Loucy (cell line): ENCODE results near the gene ZNF688.

Experiments used
- H2AFZ ChIP-seq: fragments of 200-600 bp; sonication (generic); 2 replicates; pipeline ENCODE4 v1.6.0; 2016; ENCODE audit warnings: antibody characterized with exemption, mild to moderate bottlenecking, low read length, moderate library complexity
- H3F3A ChIP-seq: fragments of 200-600 bp; 2 replicates; pipeline ENCODE4 v1.6.0; 2016; ENCODE audit warnings: antibody characterized with exemption, low read depth, mild to moderate bottlenecking
- H3K27me3 ChIP-seq: fragments of 200-600 bp; sonication (generic); 2 replicates; pipeline ENCODE4 v1.6.1; 2014; ENCODE audit warnings: low read length, mild to moderate bottlenecking; ENCODE audit not compliant: insufficient read depth, poor library complexity, severe bottlenecking
- H3K36me3 ChIP-seq: fragments of 200-600 bp; sonication (generic); 2 replicates; pipeline ENCODE4 v1.6.1; 2016; ENCODE audit warnings: low read length; ENCODE audit not compliant: insufficient read depth
- H3K4me1 ChIP-seq: fragments of 200-600 bp; sonication (generic); 2 replicates; pipeline ENCODE4 v1.5.1; 2014; ENCODE audit warnings: low read length, mild to moderate bottlenecking; ENCODE audit not compliant: insufficient read depth, poor library complexity, severe bottlenecking
- H3K4me2 ChIP-seq: fragments of 200-600 bp; sonication (generic); 2 replicates; pipeline ENCODE4 v1.6.0; 2014; ENCODE audit warnings: antibody characterized with exemption, low read length, low read depth, mild to moderate bottlenecking; ENCODE audit not compliant: poor library complexity, severe bottlenecking
- H3K4me3 ChIP-seq: fragments of 200-600 bp; sonication (generic); 2 replicates; pipeline ENCODE4 v1.5.1; 2014; ENCODE audit warnings: low read length, mild to moderate bottlenecking, mixed read lengths; ENCODE audit not compliant: poor library complexity, severe bottlenecking
- H3K79me2 ChIP-seq: fragments of 200-600 bp; sonication (generic); 2 replicates; pipeline ENCODE4 v1.6.1; 2014; ENCODE audit warnings: low read length; ENCODE audit not compliant: insufficient read depth
- H3K9ac ChIP-seq: fragments of 200-600 bp; sonication (generic); 2 replicates; pipeline ENCODE4 v1.6.0; 2014; ENCODE audit warnings: mild to moderate bottlenecking, low read depth, low read length, moderate library complexity; ENCODE audit not compliant: poor library complexity, severe bottlenecking
- H3K9me2 ChIP-seq: fragments of 200-600 bp; sonication (generic); replicated peaks from 2 replicates; pipeline ENCODE4 v1.6.1; 2016; ENCODE audit warnings: low read depth, low read length, mixed read lengths
- H3K9me3 ChIP-seq: fragments of 200-600 bp; sonication (generic); 2 replicates; pipeline ENCODE4 v1.6.1; 2014; ENCODE audit warnings: mild to moderate bottlenecking, antibody characterized with exemption, low read length, low read depth; ENCODE audit not compliant: insufficient read depth
- H4K20me1 ChIP-seq: fragments of 200-600 bp; sonication (generic); 2 replicates; pipeline ENCODE4 v1.6.0; 2014; ENCODE audit warnings: antibody characterized with exemption, low read length, mild to moderate bottlenecking; ENCODE audit not compliant: insufficient read depth, poor library complexity, severe bottlenecking
- CTCF ChIP-seq: fragments of 200-600 bp; sonication (generic); conservative IDR thresholded peaks from 2 replicates; pipeline ENCODE4 v1.5.1; 2014; ENCODE audit warnings: mild to moderate bottlenecking, antibody characterized with exemption, low read length
- EZH2phosphoT487 ChIP-seq: fragments of 200-600 bp; IDR thresholded peaks from 2 replicates; pipeline ENCODE4 v1.6.1; 2018; ENCODE audit warnings: antibody characterized with exemption, mild to moderate bottlenecking, moderate library complexity, borderline replicate concordance

ZNF688 gene

DNA sequence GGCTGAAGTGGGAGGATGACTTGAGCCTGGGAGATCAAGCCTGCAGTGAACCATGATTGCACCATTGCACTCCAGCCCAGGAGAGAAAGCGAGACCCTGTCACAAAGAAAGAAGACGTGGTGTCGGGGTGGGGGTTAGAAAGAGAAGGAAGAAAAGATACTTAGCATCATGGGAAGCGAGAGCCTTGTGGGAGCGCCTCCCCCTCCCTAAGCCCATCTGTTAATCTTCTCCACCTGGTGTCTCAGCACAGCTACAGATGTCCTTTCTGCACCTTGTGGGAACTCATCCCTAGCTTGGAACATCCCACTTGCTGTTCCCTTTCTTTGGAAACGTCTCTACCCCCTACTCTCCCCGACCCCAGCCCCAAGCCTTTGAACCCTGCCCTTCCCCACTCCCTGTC is 6.0 kb downstream of the ZNF688 start:
- H3K4me1 ChIP-seq, result peaks cover 16% of the 10 kb centered on the region
- no peak overlapping the region for H2AFZ ChIP-seq
- no peaks in the 10 kb centered on the region for H4K20me1 ChIP-seq
- H3K36me3 ChIP-seq, result no peaks in the 10 kb centered on the region
- H3K4me3 ChIP-seq, result no peak overlapping the region
- H3K4me2 ChIP-seq, result no peak overlapping the region
- no peaks in the 10 kb centered on the region for H3K9me3 ChIP-seq
- peaks cover 9% of the 10 kb centered on the region for H3K79me2 ChIP-seq
- no peaks in the 10 kb centered on the region for H3K27me3 ChIP-seq
- H3K9ac ChIP-seq, result no peak overlapping the region
- TF ChIP-seq EZH2phosphoT487, result no peak
- no peak for TF ChIP-seq CTCF
- H3K9me2 ChIP-seq, result no peaks in the 10 kb centered on the region
- H3F3A ChIP-seq, result no peaks in the 10 kb centered on the region

DNA sequence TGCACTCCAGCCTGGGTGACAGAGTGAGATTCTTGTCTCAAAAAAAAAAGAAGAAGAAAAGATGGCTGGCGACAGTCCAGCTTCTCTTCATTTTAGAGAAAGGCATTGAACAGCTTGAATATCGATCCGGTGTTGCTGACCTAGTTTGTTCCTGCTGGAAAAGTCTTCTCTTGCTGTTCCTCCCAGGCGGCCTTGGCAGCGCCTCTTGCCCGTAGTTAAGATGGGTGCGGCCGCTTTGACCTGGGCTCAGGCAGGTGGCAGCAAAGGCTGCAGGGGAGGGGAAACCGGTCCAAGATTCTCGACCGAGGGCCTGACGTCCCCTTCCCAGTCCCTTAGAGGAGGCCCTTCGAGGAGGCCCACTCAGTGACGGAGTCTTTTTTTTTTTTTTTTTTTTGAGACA is 9.5 kb downstream of the ZNF688 start:
- H3K36me3 ChIP-seq, result no peaks in the 10 kb centered on the region
- peaks cover 9% of the 10 kb centered on the region for H3K4me1 ChIP-seq
- no peak overlapping the region for H3K4me2 ChIP-seq
- no peaks in the 10 kb centered on the region for H3K27me3 ChIP-seq
- no peak overlapping the region for H3K9ac ChIP-seq
- H4K20me1 ChIP-seq, result no peaks in the 10 kb centered on the region
- no peak overlapping the region for H3K4me3 ChIP-seq
- H2AFZ ChIP-seq, result no peak overlapping the region
- no peaks in the 10 kb centered on the region for H3K9me3 ChIP-seq
- H3F3A ChIP-seq, result no peaks in the 10 kb centered on the region
- no peak for TF ChIP-seq EZH2phosphoT487
- TF ChIP-seq CTCF, result no peak
- H3K9me2 ChIP-seq, result no peaks in the 10 kb centered on the region
- H3K79me2 ChIP-seq, result peaks cover 11% of the 10 kb centered on the region

DNA sequence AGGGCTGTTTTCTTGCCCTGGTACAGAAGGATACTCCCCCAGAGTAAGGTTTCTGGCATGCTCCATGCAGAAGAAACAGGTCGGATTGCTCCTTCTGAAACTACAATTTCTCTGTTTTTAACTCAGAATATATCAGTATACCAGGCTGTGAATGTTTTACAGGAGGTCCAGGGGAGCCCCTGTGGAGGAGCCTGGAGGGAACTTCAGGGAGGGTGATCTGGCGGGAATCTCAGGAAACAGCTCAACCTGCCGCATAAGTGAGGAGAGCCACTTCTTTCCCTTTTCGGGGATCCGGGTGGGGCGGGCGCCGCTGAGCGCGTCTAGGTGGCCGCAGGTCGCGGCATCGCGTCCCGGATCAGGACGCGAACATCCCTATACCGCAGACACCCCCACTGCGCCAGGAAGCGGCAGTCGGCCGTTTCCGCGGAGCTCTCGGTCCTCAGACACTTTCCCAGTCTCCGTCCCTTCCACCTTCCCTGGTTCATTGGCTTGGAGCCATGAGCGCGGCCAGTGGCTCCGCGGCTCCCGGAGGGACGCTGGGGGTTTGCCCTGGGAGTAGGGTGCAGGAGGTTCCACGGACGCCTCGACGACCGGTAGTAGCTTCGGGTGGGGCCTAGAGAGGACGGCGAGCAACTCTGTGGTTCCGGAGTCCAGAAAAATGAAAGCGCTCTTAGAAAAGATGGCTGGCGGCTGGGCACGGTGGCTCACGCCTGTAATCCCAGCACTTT is 10.3 kb downstream of the ZNF688 start:
- H3K4me1 ChIP-seq, result peaks cover 12% of the 10 kb centered on the region
- no peaks in the 10 kb centered on the region for H3K9me2 ChIP-seq
- H3K4me2 ChIP-seq, result no peak overlapping the region
- H3F3A ChIP-seq, result no peaks in the 10 kb centered on the region
- H3K9me3 ChIP-seq, result no peaks in the 10 kb centered on the region
- H3K4me3 ChIP-seq, result no peak overlapping the region
- H3K27me3 ChIP-seq, result no peaks in the 10 kb centered on the region
- TF ChIP-seq CTCF (no peak), EZH2phosphoT487 (no peak)
- H3K9ac ChIP-seq, result no peak overlapping the region
- H3K36me3 ChIP-seq, result no peaks in the 10 kb centered on the region
- no peak overlapping the region for H2AFZ ChIP-seq
- H4K20me1 ChIP-seq, result no peaks in the 10 kb centered on the region
- H3K79me2 ChIP-seq, result peaks cover 18% of the 10 kb centered on the region
